GM21576 (cell line): ENCODE results near the gene CTNND2.

Source experiments
- ATAC-seq: cut with Tn5 transposase; IDR thresholded peaks from one replicate; pipeline ENCODE4 v1.9.1; 2021; ENCODE audit warnings: mild to moderate bottlenecking, moderate library complexity; ENCODE audit not compliant: unreplicated experiment

Gene CTNND2

DNA sequence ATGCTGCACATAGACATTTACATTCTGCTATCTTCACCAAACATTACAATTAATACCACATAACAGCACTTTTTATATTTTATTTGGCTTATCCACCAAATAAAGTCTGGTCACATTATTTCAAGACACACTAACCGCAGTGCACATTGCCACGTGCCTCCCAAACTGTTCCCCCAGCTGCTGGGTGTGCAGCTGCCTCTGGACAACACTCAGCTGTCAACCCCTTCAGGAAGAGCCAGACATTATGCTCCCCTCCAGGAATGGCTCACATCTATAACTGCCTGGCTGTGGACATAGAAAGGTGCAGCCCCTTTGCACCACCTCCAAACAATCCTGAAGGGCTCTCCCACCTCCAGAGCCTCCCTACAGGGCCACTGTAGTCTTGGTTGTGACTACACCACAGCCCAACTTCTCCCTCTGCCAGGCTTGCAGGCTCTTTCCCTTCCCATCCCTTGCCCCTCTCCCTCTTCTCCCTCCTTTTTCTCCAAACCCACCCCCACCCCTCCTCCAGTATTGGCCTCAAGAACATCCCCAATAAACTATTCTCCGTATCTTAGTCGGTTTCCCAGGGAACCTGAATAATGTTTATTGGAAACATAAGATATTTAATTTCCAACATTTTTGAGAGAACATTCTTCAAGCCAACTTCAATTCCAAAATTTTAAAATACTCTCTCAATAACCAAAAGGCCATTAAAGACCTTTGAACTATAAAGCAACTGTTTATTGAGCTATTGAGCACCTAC, 372.3 kb downstream of the CTNND2 start:
- no peak for ATAC-seq

GRCh38 chr5:11528720-11529119, 375.5 kb downstream of the CTNND2 start:
- ATAC-seq: no peak

- no peak for ATAC-seq
Observed at GRCh38 chr5:11527652-11528349, 376.4 kb downstream of the CTNND2 start.

GRCh38 chr5:11525020-11525419, 379.2 kb downstream of the CTNND2 start:
- no peak for ATAC-seq

- no peak for ATAC-seq
Observed at GRCh38 chr5:11524188-11524587, 380.1 kb downstream of the CTNND2 start.

DNA sequence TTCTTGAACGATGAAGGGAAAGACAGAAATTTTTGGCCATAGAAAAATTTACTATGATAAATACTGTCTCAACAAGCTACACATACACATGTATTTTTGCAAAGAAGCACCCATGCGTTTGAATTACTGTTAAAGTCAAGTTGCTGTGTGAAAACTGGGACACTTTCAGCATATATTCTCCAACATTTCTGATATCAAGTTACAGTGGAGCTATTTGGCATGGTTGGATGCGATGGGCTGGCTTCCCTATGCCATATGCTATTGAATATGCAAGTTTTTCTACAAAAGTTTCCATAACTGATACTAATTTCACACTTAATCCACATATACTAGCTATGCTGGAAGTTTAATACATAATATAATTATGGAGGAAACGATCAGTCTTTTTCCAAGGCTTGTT, 381.4 kb downstream of the CTNND2 start:
- no peak for ATAC-seq

- no peak for ATAC-seq
Observed at GRCh38 chr5:11520241-11520930, 383.9 kb downstream of the CTNND2 start.

DNA sequence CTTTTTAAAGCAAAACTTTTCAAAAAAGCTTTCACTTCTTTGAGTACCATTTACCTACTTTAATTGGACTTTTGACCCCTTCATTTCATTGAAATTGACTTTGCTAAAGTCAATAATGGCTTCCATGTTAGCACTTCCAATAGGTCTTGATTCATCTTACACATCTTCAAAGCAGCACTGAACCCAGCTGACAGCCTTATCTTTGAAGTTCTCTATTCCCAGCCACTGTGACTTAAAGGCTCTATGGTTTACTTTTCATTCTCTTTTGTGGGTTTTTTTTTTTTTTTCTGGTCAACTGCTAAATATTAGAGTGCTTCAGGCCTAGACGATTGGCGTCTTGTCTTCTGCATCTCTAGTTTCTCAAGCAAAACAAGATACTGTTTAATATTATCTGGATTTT, 385.0 kb downstream of the CTNND2 start:
- no peak for ATAC-seq

DNA sequence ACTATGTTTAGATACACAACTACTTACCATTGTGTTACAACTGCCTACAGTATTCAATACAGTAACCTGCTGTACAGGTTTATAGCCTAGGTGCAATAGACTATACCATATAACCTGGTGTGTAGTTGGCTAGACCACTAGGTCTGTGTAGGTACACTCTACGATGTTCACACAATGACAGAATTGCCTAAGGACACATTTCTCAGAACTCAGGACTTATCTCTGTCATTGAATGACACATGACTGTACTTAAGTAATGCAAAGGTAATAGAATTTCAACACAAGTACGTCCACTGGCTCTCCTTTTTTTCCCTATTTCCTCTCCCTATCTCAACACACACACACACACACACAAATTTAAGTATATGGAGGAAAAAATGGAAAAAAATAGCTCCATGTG, 385.6 kb downstream of the CTNND2 start:
- no peak for ATAC-seq

DNA sequence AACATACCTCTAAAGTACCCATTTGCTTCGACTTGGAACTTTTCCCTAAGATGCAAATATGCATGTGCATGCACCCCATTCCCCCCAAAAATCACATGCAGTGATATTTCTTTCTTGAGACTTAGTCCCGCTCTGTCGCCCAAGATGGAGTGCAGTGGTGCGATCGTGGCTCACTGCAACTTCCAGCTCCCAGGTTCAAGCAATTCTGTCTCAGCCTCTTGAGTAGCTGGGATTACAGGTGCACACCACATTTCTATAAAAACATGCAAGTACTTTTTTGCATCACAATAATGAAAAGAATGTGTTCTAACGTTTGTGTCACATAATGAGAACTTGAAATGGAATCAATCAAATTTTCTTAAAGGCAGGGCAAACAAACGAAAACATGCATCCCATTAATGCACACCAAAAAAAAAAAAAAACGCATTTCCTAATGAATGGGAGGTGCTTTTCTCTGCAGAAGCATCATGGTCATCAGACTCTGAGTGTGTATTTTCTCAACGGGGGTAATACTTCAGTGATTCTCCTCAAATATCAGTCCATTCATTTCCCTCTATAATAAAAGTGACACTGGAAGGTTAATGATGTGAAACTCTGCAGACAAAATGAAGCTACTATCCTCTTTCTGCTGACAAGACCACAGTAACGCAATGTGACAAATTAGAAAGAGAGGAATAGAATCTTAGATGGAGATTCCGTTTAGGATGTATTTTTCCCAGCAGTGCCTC, 389.4 kb downstream of the CTNND2 start:
- no peak for ATAC-seq

- ATAC-seq: no peak
Observed at GRCh38 chr5:11511878-11512277, 392.4 kb downstream of the CTNND2 start.

DNA sequence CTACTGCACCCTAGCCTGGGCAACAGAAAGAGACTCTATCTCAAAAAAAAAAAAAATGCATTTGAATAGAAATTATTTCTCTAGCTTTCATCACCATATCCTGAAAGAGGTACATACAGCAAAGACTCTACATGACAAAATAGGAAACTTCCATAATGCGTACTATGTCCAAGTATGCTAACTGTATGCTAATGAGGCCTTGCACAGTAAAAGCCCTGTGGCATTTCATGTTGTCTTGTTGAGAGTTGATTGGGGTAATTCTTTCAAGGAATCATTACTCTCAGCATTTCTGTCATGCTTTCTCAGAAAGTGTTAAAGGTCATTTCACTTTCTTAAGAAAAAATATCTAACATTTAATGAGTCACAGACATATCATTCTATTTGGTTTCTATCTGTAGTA, 393.4 kb downstream of the CTNND2 start:
- ATAC-seq: no peak

DNA sequence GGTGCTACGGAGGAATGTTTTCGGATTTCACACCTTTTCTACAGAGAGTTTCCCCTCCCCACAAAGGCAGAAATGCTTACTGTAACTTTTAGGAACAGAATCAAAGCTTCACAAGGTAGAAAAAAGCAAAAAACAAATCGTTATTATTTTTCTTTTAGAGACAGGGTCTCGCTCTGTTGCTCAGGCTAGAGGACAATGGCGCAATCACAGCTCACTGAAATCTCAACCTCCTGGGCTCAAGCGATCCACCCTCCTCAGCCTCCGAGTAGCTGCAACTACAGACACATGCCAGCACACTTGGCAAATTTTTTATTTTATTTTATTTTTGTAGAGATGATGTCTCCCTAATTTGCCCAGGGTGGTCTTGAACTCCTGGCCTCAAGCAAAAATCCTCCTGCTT, 394.5 kb downstream of the CTNND2 start:
- ATAC-seq: no peak

DNA sequence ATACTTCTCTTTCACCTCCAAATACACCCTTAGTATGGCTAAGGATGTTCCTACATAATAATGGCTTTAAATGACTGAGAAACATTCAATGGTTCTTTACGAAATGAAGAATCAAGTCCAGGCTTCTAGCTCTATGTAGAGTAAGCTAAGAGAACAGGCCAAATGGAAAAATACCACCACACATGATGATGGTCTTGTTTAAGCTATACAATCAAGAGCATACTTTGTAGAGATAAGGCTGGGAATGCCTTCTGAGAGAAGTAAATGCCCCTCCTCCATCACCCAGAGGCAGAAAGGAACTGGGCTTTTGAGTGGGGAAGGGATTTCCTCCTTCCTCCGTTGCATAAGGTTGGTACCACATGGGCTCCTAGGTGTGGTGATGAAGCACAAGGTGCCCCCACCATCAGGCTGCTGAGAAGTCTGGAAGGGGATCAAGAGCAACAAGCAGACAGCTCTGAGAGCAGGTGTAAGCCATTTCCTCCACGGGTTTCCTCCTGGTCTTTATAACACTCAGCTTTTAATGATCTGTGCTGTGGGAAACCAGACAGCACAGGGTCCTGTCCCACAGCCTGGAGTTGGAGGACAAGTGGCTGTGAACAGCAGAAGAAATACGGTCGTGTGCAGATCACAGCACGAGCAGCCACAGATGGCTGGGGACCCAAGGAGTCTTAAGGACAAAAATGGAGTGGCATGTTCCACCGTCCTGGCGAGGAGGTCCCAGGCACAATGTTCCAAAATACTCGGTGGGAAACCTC, 396.9 kb downstream of the CTNND2 start:
- no peak for ATAC-seq

DNA sequence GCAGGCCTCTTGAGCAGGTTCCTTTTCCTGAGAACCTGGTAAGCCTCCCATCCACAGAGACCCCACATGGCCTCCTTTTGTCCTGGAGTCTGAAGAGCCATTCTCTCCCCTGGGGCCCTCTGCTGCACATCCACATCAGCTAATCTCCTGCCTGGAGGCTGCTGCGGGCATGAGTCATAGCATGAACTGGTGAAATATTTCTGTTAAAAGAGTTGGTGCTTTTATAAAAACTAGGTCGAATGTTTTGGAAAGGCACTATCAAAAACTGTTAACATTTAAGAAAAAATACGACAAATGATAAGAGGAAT, 399.4 kb downstream of the CTNND2 start:
- ATAC-seq: no peak

GRCh38 chr5:11504065-11504885, 400.0 kb downstream of the CTNND2 start:
- no peak for ATAC-seq

DNA sequence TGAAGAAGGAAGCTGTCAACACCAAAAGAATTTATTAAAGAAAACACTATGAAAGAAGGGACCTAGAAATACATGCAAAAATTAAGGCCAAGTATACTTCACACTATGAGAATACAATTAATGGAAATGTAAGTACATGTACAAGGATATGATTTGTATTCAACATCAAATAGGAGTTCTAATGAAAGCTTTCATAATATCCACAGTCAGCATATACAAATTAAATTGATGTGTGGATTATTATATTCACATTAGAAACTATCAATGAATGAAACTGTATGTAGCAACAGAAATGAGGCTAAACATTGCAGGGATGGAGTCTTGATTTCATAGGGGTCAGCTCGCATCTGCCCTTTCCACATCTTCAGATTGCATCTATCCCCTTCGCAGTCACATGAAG, 401.5 kb downstream of the CTNND2 start:
- ATAC-seq: no peak

DNA sequence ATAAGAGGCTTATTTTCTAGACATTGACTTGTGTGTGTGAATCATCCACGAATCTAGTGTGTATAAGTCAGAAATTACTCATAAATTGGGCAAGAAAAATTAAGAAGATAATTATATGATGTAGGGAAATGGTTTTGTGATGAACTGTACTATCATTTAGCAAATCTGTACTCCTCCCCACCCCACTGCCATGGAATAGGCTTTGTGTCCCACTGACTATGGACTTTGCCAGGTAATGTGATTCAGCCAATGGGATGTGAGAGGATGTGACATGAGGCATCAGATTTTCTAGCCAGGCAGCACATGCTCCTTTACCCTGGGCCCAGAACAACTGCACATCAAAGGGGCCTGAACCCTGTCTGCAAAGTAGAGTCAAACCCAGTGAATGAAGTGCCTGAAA, 406.6 kb downstream of the CTNND2 start:
- ATAC-seq: no peak

- no peak for ATAC-seq
Observed at GRCh38 chr5:11496137-11496719, 408.0 kb downstream of the CTNND2 start.

DNA sequence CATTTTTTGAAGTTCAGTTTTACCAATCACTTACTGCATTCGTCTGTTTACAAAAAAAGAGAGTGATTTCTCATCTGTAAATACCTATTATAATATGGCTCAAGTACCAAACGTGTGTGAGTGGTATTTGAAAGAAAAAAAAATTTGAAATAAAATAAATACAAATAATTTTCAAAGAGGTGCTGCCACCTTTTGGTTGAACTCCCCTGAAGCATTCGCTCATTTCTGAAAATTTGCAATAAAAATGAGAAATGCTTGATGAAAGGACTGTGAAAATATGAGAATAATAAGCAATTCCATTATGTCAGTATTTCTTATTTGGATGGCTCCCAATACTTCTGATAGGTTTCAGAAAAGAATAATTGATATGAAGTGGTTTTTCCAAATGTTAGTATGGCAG, 409.9 kb downstream of the CTNND2 start:
- no peak for ATAC-seq
